Measurements from ENCODE around the gene MAF. TPM values are rescaled to one million over a fixed set of nuclear protein-coding genes. Genes with fewer than 3 reads are reported as not detected.

Gene MAF
- total RNA-seq, 1 donor from 2014 or later: 27.2 TPM

DNA sequence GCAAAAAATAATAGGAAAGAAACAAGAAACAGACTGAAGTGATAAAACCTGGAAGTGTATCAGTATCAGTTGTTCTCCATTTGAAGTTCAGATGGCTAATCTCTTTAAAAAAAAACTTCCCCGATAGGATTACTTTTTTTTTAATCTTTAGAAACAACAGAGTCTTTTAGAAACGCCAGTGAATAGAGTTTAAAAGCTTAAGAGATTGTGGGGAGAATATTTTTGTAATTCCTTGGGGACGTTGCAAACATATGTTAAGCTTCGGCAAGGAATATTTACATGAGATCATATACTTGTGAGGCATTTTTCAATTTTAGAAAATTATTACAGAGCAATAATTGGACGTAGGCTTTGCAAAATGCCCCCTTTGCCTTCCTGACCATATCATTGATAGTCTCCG, 13.2 kb downstream of the MAF start:
- no peak for ATAC-seq

DNA sequence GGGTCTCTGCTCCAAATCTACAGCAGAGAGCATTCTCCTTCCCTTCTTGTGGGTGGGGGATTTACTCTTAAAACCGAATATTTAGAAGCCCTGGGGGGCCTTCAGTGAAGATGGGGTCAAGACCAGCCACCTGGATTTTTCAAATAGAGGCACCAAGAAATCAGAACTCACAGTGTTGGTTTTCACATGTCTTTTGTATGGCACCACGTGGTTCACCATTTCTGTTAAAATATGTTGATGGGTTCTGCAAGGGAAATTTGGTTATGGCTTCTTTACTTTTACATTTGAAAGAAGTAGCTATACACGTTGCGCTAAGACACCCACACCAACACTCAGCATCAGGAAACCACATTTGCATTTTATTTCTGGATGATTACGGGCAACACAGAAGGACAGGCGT, 17.7 kb downstream of the MAF start:
- ATAC-seq: no peak

DNA sequence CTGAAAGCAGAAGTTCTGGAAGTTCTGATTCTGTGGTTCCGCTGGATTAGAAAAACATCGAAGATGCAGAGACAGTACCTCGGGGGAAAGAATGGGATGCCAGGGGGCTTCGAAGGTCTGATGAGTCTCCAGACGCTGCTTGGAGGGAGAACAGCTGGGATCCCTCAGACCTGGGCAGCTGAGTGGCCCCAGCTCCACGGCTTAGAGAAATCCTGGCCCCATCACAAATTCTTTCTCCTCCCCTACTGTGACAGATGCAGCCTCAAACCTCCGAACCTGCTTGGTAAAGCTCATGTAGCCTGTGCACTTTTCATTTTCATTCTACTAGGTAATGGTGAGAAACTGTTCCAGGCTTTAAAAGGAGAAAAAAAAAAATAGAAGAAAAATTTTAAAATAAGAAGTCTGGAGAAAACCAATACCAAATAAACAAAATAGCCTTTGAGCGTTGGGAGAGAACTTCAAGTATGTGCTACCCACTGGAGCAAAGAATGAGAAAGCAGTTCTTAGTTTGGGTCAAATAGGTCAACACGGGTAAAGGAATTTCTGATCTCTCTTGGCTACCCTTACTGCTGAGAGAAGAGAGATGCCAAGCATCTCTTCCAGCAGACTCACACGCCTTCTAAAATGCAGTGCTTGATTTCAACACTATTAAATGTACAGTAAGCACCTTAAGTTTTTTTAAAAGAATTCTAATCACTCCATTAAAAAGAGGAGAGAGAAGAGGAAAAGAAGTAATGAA, 19.9 kb downstream of the MAF start:
- no peak for ATAC-seq

DNA sequence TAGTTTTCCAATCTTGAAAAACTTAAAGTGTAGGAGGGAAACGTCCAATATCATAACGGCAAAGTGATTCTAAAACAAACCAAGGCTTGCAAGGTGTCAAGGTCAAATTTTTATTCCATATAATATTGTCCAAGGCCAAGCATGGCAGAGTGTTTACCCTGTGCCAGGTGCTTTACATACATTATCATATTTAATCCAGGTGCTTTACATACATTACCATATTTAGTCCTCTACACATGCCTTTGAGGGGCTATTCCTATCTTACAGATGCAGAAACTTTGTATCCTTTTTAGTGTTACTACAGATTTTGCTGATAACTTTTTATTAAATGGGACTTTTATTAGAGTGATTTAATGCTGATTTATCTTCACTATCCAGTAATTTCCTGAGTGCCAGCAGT, 23.9 kb downstream of the MAF start:
- no peak for ATAC-seq

DNA sequence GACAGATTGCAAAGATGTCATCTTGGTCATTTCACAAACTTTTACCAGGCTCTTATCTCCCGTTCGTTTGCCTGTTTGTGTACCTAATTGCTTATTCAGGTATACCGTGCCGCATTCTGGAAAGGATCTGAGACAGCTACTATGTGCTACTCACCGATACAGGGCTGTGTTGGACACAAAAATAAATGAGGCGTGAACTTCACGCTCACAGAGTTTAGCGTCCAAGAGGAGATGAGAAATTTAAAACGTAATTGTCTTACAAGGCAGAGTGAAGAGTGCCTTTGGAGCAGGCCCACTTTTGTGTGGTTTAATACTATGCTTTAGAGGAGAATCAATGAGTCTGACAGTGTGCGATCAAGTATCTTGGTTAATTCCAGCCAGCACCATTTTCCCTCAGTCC, 26.7 kb downstream of the MAF start:
- ATAC-seq: no peak

DNA sequence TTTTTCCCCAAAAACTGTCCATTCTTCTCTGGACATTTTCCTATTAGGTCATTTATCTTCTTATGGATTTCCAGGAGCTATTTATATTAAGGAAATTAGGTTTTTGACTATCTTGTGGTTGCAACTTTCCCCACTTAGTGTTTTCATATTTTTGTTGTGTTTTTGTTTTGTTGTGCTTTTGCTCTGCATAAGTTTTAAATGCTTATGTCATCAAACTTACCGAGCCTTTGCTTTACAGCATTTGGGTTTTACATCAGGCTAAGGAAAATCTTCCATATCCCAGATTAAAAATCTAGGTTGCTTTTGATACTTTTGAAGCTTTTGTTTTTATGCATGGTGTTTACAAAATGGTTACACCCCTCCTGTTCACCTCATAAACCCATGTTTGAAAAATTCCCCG, 27.5 kb downstream of the MAF start:
- no peak for ATAC-seq

DNA sequence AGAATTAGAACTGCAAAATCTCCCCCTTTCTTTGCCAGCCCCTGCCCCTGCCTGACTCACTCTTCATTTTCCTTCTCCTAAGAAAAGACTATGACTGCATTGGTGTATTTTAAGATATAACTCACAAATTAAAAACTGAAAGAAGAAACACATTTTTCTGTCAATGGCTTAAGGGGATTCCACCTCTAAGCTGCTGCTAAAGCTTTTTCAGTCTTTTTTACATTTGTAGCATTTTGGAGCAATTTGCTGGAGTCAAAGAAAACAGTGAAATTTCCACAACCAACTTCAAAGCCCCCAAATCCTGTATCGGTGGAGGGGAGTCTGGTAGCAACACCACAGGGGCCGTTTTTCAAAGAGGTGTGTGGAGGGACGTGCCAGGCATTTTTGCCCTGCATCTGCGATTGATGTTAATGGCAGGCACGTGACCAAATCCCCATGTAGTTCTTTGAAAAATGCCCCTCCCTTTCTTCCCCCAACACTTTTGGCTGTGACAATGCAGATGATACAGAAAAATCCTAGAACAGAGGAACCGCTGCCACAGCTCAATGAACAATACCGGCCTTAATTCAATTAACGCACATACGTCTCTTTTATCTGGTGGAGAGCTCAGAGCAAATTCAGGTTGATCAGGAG, 28.5 kb downstream of the MAF start:
- ATAC-seq: no peak

DNA sequence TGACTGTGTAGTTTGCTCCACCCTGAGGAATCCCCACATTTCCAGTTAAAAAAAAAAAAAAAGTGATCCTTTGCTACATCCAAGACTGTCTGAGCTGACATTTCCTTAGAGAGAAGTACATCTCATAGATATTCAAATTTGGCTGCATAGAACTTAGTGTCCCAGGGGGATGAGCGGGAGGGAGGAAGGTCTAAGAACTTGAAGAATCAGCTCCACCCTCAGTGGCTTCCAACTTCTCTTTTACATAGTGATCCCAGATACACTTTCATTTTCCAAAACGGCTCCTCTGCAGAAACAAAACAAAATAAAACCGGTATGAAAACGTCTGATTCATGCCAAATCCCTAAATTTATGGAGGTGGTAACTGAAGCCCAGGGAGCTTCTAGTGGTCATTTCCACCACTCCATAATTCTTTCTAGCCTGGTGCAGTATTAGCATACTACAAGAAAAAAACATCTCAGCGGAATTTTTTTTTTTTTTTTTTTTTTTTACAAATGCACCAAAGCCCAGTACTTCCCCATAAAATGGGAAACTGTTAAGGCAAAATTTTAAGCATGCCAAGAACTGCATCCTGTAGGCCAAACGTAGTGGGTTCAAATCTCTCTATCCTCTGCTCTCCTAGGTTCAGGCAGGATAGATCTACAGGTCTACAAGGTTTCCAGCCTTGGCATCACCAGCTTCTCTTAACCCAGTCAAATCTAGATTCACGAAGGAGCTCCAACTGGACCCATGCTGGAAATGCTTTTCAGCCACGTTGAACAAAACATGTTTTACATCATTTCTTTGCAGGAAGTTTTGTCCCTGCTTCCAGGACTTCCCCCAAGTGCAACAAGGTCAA, 29.3 kb downstream of the MAF start:
- no peak for ATAC-seq

DNA sequence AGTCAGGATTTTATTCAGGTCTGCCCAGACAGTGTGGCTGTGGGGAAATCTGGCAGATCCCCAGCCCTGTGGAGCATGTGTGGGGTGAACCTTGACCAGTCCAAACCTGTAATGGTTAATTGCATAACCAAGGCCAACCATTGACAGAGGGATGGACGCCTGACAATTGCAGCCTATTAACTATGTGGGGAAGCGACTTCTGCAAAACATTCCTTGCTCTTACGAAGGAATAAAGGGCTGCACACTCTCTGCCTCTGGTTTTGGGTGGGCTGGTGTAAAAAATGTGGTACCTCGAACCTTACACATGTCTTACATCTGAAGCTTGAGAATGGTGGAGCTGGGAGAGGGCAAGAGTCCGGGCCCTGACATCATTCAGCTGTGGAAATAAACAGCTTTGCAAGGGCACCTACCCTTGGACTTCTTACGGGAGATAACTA, 35.8 kb downstream of the MAF start:
- ATAC-seq: no peak

DNA sequence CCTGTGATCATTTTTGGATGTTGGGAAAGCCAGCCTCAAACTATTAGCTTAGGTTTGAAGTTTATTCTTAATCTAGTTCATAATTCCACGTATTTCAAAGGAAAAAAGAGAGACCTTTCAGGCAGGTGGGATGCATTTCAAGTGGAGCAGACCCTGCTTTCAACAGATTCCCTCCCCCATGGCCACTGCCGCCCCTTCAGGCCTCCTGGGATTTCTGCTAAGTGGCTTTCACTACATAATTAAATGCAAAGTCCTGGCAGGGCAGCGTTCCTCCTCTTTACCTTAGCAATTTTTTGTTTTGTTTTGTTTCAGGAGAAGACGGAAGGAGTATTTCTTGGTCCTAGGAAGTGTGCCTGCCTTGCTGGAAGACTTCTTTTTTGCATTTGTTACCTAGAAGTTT, 36.6 kb downstream of the MAF start:
- no peak for ATAC-seq

DNA sequence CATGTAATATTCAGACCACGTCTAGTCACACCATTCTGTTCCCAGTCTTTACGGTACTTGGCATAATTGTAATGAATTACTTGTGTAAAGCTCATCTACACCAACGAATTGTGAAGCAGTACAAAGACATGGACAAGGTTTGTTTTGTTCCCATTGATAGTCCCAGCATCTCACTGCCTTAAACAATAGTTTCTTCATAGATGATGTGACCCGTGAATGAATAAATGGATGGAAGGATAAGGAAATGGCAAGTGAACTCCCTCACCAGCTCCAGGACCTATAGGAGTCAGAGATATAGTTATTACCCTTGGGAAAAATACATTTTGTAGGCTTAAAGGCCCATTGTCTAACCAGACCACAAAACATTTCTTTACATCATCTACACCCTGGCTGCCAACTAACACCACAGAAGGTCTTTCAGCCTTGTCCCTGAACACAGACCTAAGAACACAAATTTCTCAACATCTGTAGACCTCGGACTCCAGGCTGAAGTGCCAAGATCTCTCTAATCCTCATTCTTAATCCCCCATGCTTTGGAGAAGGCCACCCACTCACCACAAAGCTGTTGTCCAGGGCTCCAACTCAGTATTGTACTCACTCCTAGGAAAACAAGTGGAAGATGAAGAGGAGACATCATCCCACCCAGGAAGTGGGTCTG, 38.2 kb downstream of the MAF start:
- ATAC-seq: no peak

DNA sequence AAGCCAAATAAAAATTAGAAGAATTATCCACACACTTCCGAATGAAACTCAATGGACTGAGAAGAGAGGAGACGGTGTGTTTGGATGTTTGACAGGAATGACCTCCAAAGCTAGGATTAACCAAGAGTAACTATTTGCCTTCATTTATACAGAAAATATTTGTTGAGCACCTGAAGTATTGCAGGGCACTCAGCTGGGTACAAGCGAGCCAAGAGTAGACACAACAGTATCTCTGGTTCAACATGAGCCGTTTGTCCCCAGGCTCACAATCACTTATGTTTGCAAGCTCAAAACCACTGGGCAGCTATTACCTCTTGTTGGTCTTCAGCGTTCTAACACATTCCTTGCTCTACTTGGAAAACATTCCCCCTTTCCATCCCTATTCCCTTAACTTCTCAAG, 38.8 kb downstream of the MAF start:
- ATAC-seq: no peak

DNA sequence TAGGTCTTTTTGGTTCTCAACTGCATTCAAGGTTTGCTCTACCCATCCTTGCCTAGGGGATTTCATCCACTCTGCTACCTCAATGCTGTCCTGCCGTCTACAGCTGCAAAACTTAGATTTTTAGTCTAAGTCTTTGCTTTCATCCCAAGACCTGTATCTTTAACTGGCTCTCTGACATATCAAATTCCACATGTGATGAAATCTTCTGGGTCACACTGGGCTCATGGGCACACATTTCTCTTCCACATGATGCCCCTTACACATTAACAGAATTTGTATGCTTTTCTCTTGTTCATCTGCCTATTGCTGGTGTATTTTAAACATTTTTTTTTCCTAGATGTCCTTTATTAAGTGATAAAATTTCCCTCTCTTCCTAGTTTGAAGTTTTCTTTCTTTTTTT, 39.6 kb downstream of the MAF start:
- ATAC-seq: no peak

DNA sequence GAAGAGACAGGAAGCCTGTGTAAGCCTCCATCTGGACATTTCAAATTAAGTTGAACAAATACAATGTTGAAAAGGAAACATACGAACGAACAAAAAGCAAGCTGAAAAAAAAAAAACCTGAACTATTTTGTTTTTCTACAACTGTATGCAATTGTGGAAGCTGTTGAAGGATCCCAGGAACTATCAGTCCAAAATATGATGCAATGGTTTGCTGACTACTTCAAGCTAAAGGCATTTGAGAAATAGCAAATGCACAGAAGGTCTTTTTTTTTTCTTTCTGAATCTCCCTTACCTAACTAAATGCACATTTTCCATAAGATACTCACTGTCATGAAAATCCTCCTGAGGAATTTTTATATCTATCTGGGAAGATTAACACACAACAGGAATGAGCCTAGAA, 40.2 kb downstream of the MAF start:
- ATAC-seq: no peak

DNA sequence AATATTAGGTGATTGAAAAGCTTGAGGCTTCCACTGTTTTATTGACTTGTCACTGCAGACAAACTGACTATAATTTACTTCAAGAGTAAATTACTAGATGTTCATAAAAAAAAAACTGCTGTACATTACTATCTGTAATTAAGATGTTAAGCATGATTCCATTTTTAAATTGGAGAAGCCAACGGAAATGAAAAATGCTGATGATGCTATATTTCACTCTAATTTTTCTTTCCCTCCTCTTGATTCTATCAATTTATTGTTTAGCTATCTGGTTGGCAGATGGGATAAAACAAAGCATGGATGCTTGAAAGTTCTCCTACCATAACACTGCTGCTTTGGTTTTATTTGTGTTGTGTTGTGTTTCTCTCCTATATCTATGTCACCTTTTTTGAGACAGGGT, 41.0 kb downstream of the MAF start:
- ATAC-seq: no peak

DNA sequence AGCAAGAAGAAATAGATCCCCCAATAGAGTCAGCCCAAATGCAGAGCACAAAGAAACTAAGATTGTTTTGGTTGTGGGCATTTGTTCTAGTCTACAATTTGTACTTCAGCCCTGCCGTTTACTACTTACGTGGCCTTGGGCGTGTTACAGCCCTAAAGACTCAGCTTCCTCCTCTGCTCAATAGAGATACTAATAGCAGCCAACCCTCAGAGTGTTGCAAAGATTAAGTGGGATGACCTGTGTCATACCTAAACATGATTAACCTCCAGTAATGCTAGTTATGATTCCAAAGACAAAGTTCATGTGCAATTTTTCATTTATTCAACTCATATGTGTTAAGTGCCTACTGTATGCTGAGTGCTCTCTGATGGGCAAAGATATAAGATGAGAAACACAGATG, 43.1 kb downstream of the MAF start:
- no peak for ATAC-seq

DNA sequence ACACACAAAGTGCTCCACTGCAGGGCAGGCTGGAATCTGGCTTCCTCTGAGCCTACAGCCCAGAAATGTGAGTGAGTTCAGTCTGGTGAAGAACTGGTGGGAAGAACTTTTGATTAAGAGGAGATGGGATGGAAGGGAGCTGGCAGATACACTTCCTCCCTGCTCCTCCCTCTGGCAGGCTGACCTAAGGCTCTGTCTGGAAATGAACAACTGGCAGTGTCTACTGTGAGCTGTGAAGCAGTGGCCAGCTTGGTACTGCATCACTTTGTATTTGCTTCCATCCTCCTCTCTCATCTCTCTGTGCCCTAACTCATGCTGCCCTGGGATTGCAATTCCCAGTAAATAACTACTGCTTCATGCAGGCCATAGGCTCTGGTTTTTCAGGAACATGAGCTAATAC, 45.6 kb downstream of the MAF start:
- no peak for ATAC-seq

DNA sequence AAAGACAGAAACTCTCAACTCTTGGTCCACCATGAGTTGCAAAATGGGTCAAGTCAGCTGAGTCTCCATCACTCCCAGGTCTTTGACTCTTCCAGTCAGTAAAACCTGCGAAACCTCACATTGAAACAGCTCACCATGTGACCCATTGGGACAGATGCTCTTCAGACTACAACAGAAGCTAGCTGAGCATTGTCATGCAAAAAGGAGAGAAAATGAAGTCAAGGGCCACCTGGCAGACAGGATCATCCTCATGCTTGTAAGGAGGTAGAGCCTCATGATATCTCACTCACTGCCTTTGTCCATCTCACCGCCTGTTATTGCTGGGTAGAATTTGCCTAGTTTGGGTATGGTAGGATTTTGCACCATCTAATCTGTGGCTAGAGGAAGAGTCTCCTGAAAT, 50.2 kb downstream of the MAF start:
- no peak for ATAC-seq

DNA sequence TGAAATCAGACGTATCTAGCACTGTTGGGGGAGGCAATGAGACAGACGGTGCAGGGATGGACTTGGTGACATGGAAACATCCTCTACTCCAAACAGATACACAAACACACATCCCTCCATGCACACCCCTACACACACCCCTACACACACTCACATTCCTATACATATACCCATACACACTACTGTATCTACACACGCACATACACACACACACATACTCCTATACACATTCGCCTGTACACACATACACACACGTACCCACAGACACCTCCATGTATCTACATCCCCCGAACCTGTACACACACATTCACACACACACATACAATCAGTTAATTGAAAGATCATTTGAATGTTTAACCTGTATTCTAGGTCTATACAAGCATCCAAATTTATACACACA, 53.5 kb downstream of the MAF start:
- no peak for ATAC-seq

Data from esophagus mucosa (tissue), 1 donor.